Adrenal gland (tissue), 12 donors: ENCODE results near the gene RNF40. TPM values are rescaled to one million over a fixed set of nuclear protein-coding genes. Genes with fewer than 3 reads are reported as not detected.

Experiments
- DNase-seq, 7 donors: peaks; one replicate each; pipeline ENCODE4 v3.0.0-alpha.2; 2019 to 2020
- H3K27ac ChIP-seq, 5 donors: fragments of 200-600 bp; sonication (generic) in 4 of 5; 1 replicate in 3 of 5; 2 replicates in 2 of 5; pipeline versions ENCODE4 v1.5.1 to v1.8.0; 2016 to 2020; ENCODE audit warnings: mild to moderate bottlenecking in 1 of 5
- H3K27me3 ChIP-seq: fragments of 200-600 bp; 2 replicates; pipeline ENCODE4 v1.8.0; 2021
- H3K36me3 ChIP-seq, 2 donors: fragments of 200-600 bp; replicated peaks in 1 of 2; 1 replicate in 1 of 2; 2 replicates in 1 of 2; pipeline versions ENCODE4 v1.5.1 to v1.8.0; 2018 to 2022
- H3K4me1 ChIP-seq, 2 donors: fragments of 200-600 bp; replicated peaks in 1 of 2; 1 replicate in 1 of 2; 2 replicates in 1 of 2; pipeline versions ENCODE4 v1.5.1 to v1.8.0; 2018 to 2021
- H3K4me3 ChIP-seq, 4 donors: fragments of 200-600 bp; sonication (generic) in 3 of 4; one replicate each; pipeline ENCODE4 v1.5.1; 2016 to 2018
- H3K9me3 ChIP-seq, 3 donors: fragments of 200-600 bp; sonication (generic) in 1 of 3; replicated peaks in 1 of 3; 1 replicate in 2 of 3; 2 replicates in 1 of 3; pipeline versions ENCODE4 v1.5.1 to v1.8.0; 2016 to 2021
- POLR2A ChIP-seq, 2 donors: fragments of 450-650 bp; IDR thresholded peaks; one replicate each; pipeline ENCODE4 v1.6.1; 2017; ENCODE audit warnings: antibody characterized with exemption in 2 of 2, mild to moderate bottlenecking in 2 of 2, moderate library complexity in 1 of 2
- WGBS, 4 donors: extraction: QIAGEN DNeasy Blood & Tissue Kit in 2 of 4; methylation state at CpG; one replicate each; pipeline versions ENCODE4 v1.1.5 to v1.1.7; 2013 to 2017; 5-methylcytosine and 5-hydroxymethylcytosine counted together
- intact Hi-C, 2 donors: fragments of 100-400 bp; cut with DNase I; formaldehyde crosslinking; loops; one replicate each; pipeline versions ENCODE4 v1.14.1 to v1.15.0; 2022 to 2023
- polyA plus RNA-seq, 3 donors: library from polyadenylated mRNA; stranded (reverse); fragments of 200-250 nt in 2 of 3; fragments of 350-450 nt in 1 of 3; fragmentation: Illumina TruSeq in 1 of 3; extraction: RNeasy Lipid Tissue Mini Kit (QIAGEN cat#74804) in 1 of 3; gene quantifications; one replicate each; pipeline ENCODE4 v1.2.3, GENCODE V29; 2013 to 2014
- total RNA-seq, 9 donors: library from RNA; depleted of rRNA in 4 of 9; stranded (reverse); fragments of >200 nt in 4 of 9; fragments of 120-200 nt in 1 of 9; fragmentation: NEBNext Ultra II Directional in 1 of 9; extraction: Animal tissue kit (Norgen Biotek cat#: 25700) in 1 of 9; gene quantifications; one replicate each; pipeline versions ENCODE4 v1.1.0 to v1.2.4, GENCODE V29; 2013 to 2023
- TF ChIP-seq, protein P1 (sequence below), 6 experiments: fragments of 450-650 bp in 4 of 6; fragments of 200-600 bp in 2 of 6; sonication (generic) in 1 of 6; IDR thresholded peaks; 1 replicate in 5 of 6; 2 replicates in 1 of 6; pipeline versions ENCODE4 v1.5.1 to v1.8.0; 2016 to 2021; ENCODE audit warnings: antibody characterized with exemption in 6 of 6, mild to moderate bottlenecking in 2 of 6, moderate library complexity in 1 of 6
- donor health status: healthy with polysubstance abuse.
- donor health status: Bipolar disorder and iron deficiency.
- donor health status: DM: yes; HTN: yes; CAD: no.
- donor health status: DM: no; HTN: no; CAD: no.
- donor health status: DM: no; HTN: no; CAD: no.
- donor health status: DM: yes; HTN: yes; CAD: no.

Gene RNF40
- total and polyA plus RNA-seq, 12 donors: 86.9 to 164 (median 114) TPM

DNA sequence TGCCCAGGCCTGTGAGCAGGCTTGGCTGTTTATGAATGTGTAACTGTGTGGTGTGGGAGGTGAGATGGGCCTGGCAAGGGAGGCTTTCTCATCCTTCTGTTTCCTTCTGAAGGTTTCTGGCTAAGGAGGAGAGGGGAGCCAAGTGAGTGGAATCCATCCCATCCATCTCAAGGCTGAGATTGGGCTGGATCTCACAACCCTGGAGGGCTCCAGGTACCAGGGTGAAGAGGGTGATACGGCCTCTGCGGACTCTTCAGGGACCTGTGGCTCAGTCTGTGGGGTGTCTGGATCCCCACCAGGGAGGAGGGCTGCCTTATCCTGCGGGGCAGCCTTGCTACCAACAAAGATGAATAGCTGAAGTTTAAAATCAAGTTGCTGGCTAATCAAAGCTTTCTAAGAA, 17.9 kb downstream of the RNF40 start:
- TF ChIP-seq, protein P1, sequence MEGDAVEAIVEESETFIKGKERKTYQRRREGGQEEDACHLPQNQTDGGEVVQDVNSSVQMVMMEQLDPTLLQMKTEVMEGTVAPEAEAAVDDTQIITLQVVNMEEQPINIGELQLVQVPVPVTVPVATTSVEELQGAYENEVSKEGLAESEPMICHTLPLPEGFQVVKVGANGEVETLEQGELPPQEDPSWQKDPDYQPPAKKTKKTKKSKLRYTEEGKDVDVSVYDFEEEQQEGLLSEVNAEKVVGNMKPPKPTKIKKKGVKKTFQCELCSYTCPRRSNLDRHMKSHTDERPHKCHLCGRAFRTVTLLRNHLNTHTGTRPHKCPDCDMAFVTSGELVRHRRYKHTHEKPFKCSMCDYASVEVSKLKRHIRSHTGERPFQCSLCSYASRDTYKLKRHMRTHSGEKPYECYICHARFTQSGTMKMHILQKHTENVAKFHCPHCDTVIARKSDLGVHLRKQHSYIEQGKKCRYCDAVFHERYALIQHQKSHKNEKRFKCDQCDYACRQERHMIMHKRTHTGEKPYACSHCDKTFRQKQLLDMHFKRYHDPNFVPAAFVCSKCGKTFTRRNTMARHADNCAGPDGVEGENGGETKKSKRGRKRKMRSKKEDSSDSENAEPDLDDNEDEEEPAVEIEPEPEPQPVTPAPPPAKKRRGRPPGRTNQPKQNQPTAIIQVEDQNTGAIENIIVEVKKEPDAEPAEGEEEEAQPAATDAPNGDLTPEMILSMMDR (IDR thresholded peaks at IDR 0.05): no peak
- TF ChIP-seq POLR2A (IDR thresholded peaks at IDR 0.05): no peak
- H3K36me3 ChIP-seq: peaks cover 0 to 30% of the 10 kb centered on the region in 2 donors
- no peaks in the 10 kb centered on the region for H3K9me3 ChIP-seq
- no peak for DNase-seq
- WGBS, 4 donors: 90 to 96% (median 94%) methylated on average over 3 of the region's 3 CpGs
- no peaks in the 10 kb centered on the region for H3K27me3 ChIP-seq
- no peak overlapping the region for H3K4me3 ChIP-seq
- intact Hi-C loops: loop anchor here in 1 of 2 donors (10.0 kb wide), 1 partner anchor 95 kb away; no protein-coding TSS in a partner anchor
- no peak overlapping the region for H3K27ac ChIP-seq
- H3K4me1 ChIP-seq: peaks cover 1 to 19% of the 10 kb centered on the region in 2 donors

DNA sequence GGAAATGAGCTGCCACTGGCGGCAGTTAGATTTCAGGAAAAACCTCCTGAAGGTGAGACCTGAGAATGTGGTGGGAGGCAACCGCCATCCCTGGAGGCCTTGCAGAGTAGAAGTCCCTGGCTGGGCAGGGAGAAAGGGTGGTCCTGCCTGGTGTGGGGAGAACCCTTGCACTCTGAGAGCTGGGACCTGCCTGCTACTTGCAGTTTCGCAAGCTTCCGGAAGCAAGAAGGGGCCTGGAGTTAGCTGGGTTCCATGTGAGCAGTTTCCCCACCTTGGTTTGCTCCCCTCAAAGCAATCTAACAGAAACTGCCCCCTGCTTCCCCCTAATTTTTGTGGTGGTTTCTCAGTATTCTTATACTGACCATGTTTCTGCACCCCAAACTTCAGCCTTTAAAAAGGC, 18.4 kb downstream of the RNF40 start:
- DNase-seq: no peak
- Histone ChIP-seq H3K4me1 (peaks cover 3 to 21% of the 10 kb centered on the region in 2 donors), H3K36me3 (peaks cover 0 to 30% of the 10 kb centered on the region in 2 donors), H3K27ac (no peak overlapping the region), H3K27me3 (no peaks in the 10 kb centered on the region), H3K4me3 (no peak overlapping the region), H3K9me3 (no peaks in the 10 kb centered on the region)
- 76 to 91% (median 81%) methylated on average over 3 to 4 of the region's 4 CpGs for WGBS, 4 donors
- intact Hi-C loops: loop anchor here in 1 of 2 donors (10.0 kb wide), 1 partner anchor 94 kb away; no protein-coding TSS in a partner anchor
- no peak for TF ChIP-seq POLR2A (IDR thresholded peaks at IDR 0.05)
- TF ChIP-seq, protein P1 (IDR thresholded peaks at IDR 0.05): no peak

DNA sequence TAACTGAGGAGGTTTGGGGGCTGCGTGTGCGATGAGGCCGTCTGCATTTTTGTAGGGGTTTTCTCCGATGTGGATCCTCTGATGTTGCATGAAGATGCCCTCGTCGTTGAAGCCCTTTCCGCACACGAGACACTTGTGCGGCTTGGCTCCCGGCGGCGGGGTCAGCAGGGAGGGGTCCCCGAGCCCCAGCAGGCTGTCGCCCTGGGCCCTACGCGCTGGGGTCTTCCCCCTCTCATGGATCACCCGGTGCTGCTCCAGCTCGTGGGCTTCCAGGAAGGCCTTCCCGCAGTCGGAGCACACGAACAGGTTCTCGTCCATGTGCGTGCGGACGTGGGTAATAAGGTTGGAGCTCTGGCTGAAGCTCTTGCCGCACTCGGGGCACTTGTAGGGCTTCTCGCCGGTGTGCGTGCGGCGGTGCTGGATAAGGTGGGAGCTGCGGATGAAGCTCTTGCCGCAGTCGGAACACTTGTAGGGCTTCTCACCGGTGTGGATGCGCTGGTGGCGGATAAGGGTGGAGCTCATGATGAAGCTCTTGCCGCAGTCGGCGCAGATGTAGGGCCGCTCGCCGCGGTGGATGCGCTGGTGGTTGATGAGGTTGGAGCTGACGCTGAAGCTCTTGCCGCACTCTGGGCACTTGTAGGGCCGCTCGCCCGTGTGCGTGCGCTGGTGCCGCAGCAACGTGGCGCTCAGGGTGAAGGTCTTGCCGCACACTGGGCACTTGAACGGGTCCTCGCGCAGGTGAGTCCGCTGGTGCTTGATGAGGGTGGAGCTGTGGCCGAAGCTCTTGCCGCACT, 20.6 kb downstream of the RNF40 start:
- TF ChIP-seq, protein P1 (IDR thresholded peaks at IDR 0.05): no peak
- no peak for TF ChIP-seq POLR2A (IDR thresholded peaks at IDR 0.05)

DNA sequence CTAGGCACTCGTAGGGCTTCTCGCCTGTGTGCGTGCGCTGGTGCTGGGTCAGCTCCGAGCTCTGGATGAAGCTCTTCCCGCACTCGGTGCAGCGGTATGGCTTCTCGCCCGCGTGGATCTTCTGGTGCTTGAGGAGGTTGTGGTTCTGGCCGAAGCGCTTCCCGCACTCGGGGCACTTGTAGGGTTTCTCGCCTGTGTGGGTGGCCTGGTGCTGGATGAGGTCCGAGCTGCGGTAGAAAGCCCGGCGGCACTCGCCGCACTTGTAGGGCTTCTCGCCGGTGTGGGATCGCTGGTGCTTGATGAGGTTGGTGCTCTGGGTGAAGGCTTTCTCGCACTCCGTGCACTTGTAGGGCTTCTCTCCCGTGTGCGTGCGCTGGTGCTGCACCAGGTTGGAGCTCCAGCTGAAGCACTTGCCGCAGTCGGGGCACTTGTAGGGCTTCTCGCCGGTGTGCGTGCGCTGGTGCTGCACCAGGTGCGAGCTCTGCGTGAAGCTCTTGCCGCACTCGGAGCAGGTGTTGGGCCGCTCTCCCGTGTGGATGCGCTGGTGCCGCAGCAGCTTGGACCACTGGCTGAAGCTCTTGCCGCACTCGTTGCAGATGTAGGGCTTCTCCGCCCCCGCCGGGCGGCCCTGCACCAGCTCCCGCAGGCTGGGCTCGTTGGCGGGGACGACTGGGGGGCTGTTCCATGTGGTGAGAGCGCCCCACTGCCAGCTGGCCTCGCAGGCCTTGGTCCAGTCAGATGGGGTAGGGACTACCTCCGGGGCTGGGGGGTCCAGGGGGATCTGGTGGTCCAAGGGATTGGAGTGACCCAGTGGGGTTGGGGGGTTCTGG, 21.4 kb downstream of the RNF40 start:
- Histone ChIP-seq H3K9me3 (no peaks in the 10 kb centered on the region), H3K27ac (no peak overlapping the region), H3K4me1 (peaks cover 11 to 15% of the 10 kb centered on the region in 2 donors), H3K4me3 (no peak overlapping the region), H3K27me3 (no peaks in the 10 kb centered on the region), H3K36me3 (peaks cover 0 to 30% of the 10 kb centered on the region in 2 donors)
- intact Hi-C loops: loop anchor here in 1 of 2 donors (10.0 kb wide), 1 partner anchor 91 kb away; no protein-coding TSS in a partner anchor
- no peak for DNase-seq
- TF ChIP-seq, protein P1 (IDR thresholded peaks at IDR 0.05): no peak
- TF ChIP-seq POLR2A (IDR thresholded peaks at IDR 0.05): no peak
- WGBS, 4 donors: 93 to 95% (median 94%) methylated on average over 14 to 57 of the region's 57 CpGs

More for the DNA sequence above, 20.6 kb downstream of the RNF40 start:
- intact Hi-C loops: loop anchor here in 1 of 2 donors (10.0 kb wide), 1 partner anchor 92 kb away; no protein-coding TSS in a partner anchor
- peaks cover 11 to 15% of the 10 kb centered on the region in 2 donors for H3K4me1 ChIP-seq
- H3K36me3 ChIP-seq: peaks cover 0 to 30% of the 10 kb centered on the region in 2 donors
- WGBS, 4 donors: 93 to 97% (median 95%) methylated on average over 23 to 63 of the region's 63 CpGs
- no peak overlapping the region for H3K4me3 ChIP-seq
- H3K9me3 ChIP-seq: no peaks in the 10 kb centered on the region
- H3K27me3 ChIP-seq: no peaks in the 10 kb centered on the region
- no peak for DNase-seq
- H3K27ac ChIP-seq: no peak overlapping the region
